ENCODE results near the gene ASB9.
"Not testable (repeated sequence)": the region's sequence is repeated elsewhere in the genome, so short reads cannot be mapped to it uniquely, and the experiment has no call there.

ASB9 gene

GRCh38 chrX:15269618-15270521 lies at the start of gene ASB9:
ASB9 (minus strand) TSS chrX:15270083; CDS start chrX:15269874, 209 bp downstream.
- no peak within 1 kb of the TSS for H3K4me3 ChIP-seq (ENCODE audit: low read depth, low read length)
- TF ChIP-seq CTCF (IDR thresholded peaks at IDR 0.05; ENCODE audit: low read depth, low read length) = no peak

- no peak for TF ChIP-seq CTCF (IDR thresholded peaks at IDR 0.05; ENCODE audit: low read depth, low read length)
Observed at GRCh38 chrX:15319075-15319474, 49.2 kb upstream of the ASB9 start.

DNA sequence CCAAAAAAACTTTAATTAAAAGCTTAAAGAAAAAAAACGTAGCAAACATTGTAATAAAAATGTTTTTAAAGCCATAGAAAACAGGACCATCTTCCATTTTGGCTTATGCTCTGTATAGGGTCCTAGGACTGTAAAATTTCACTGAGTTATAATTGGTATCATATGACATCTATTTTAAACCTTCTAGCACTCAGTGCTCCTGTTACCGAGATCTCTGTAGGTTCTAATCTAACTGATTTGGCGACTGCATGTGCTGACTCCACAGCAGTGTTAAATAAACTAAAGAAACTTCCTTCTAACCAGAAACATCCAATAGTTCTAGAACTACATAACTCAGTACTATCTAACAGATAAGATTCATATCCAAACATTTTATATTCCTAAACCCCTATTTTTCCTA lies 45.6 kb upstream of the ASB9 start, which contains the start of gene ASB11:
ASB11 (minus strand) TSS at position 132 of the 400 bp plus-strand sequence; CDS start at position 97, 35 bp downstream.
- no peak within 1 kb of the TSS for H3K4me3 ChIP-seq (ENCODE audit: low read depth, low read length)
- no peak for TF ChIP-seq CTCF (IDR thresholded peaks at IDR 0.05; ENCODE audit: low read depth, low read length)

More at GRCh38 chrX:15319075-15319474, 49.2 kb upstream of the ASB9 start:
- no peak overlapping the region for H3K4me3 ChIP-seq (ENCODE audit: low read depth, low read length)

DNA sequence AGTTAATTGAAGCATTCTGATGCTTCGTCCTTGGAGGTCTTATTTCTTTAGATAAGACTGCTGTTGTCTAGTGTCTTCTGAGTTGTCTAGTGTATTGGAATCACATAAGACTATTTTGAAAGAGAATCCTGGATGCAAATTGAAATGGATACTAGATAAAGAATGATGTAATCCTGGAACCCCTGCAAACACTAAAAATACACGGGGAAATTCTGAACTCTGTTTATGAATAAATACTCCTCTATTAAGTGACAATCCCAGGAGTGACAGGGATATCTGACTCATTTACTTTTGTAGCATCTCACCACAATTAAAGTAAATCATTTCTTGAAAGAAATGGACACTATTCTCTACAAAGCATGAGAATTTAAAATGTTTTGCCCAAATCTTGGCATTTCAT lies 44.6 kb upstream of the ASB9 start:
- H3K4me3 ChIP-seq (ENCODE audit: low read depth, low read length) = no peak overlapping the region
- TF ChIP-seq CTCF (IDR thresholded peaks at IDR 0.05; ENCODE audit: low read depth, low read length) = no peak

GRCh38 chrX:15311119-15311518 lies 41.2 kb upstream of the ASB9 start:
- TF ChIP-seq CTCF (IDR thresholded peaks at IDR 0.05; ENCODE audit: low read depth, low read length) = no peak
- no peak overlapping the region for H3K4me3 ChIP-seq (ENCODE audit: low read depth, low read length)

DNA sequence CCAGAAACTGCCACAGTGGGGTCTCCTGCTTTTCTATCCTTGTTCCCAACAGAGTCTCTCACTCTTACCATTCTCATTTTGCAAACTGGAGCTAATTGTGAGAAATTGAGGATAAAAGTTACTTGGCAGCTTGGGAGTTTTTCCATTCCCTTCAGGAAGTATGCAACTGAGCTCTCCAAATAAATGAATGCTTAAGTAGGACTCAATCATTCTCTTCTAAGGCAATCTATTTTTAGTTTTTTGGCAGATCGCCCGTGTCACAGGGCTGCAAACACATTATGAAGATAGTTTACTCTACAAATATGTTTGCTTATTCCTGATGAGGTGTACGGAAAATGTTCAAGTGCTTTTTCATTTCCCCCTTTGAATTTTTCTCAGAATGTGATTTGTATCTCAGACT lies 40.2 kb upstream of the ASB9 start:
- TF ChIP-seq CTCF (IDR thresholded peaks at IDR 0.05; ENCODE audit: low read depth, low read length) = no peak
- no peak overlapping the region for H3K4me3 ChIP-seq (ENCODE audit: low read depth, low read length)

DNA sequence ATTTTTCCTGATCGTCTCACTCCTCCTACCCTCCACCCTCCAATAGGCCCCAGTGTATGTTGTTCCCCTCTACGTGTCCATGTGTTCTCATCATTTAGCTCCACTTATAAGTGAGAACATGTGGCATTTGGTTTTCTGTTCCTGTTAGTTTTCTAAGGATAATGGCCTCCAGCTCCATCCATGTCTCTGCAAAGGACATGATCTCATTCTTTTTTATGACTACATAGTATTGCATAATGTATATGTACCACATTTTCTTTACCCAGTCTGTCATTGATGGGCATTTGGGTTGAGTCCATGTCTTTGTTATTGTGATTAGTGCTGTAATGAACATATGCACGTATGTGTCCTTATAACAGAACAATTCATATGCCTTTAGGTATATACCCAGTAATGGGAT lies 36.0 kb upstream of the ASB9 start:
- not testable (repeated sequence) for H3K4me3 ChIP-seq (ENCODE audit: low read depth, low read length)

Data from WI38 (cell line).